IMR-90 (cell line): Measurements from ENCODE around the gene KCNK17.

Experiments
- POLR2A ChIP-seq: IDR thresholded peaks from 2 replicates; pipeline ENCODE4 v1.6.1; 2012; ENCODE audit warnings: mild to moderate bottlenecking, low read depth, low read length
- RAD21 ChIP-seq: IDR thresholded peaks from 2 replicates; pipeline ENCODE4 v1.6.1; 2012; ENCODE audit warnings: low read length, improper control_type of control experiment
- RCOR1 ChIP-seq: IDR thresholded peaks from 2 replicates; pipeline ENCODE4 v1.6.1; 2012; ENCODE audit warnings: mild to moderate bottlenecking, low read length, improper control_type of control experiment; ENCODE audit not compliant: insufficient replicate concordance
- SMC3 ChIP-seq: fragments of 150-350 bp; IDR thresholded peaks from 2 replicates; pipeline ENCODE4 v1.6.1; 2016; ENCODE audit warnings: low read depth, mild to moderate bottlenecking, antibody characterized with exemption, low read length, moderate library complexity
- TF ChIP-seq, protein P1 (sequence below): conservative IDR thresholded peaks from 2 replicates; pipeline ENCODE4 v1.5.1; 2012; ENCODE audit warnings: mild to moderate bottlenecking, low read depth, low read length, improper control_type of control experiment
- TF ChIP-seq, protein P2 (sequence below): fragments of 150-350 bp; IDR thresholded peaks from 2 replicates; pipeline ENCODE4 v1.6.1; 2017; ENCODE audit warnings: mild to moderate bottlenecking, antibody characterized with exemption, low read length, low read depth

DNA sequence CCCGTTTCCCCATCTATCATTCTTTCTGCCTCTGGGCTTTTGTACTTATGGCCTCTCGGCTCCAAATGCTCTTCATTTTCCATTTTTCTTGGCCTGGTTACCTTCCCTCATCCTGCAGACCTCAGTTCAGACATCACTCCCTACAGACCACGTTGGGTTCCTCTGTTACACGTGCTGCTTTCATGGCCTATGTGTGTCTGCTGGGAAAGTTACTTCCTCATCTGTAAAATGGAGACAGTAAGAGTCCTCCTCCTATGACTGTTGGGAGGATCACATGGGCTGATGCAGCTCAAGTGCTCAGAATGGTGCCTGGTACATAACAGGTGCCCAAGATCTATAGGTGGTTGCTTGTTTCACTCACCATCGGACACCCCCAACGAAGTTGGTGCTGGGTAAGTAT is 13.5 kb downstream of the KCNK17 start:
- TF ChIP-seq, protein P1, sequence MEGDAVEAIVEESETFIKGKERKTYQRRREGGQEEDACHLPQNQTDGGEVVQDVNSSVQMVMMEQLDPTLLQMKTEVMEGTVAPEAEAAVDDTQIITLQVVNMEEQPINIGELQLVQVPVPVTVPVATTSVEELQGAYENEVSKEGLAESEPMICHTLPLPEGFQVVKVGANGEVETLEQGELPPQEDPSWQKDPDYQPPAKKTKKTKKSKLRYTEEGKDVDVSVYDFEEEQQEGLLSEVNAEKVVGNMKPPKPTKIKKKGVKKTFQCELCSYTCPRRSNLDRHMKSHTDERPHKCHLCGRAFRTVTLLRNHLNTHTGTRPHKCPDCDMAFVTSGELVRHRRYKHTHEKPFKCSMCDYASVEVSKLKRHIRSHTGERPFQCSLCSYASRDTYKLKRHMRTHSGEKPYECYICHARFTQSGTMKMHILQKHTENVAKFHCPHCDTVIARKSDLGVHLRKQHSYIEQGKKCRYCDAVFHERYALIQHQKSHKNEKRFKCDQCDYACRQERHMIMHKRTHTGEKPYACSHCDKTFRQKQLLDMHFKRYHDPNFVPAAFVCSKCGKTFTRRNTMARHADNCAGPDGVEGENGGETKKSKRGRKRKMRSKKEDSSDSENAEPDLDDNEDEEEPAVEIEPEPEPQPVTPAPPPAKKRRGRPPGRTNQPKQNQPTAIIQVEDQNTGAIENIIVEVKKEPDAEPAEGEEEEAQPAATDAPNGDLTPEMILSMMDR: no peak
- TF ChIP-seq POLR2A: no peak
- TF ChIP-seq RCOR1: no peak
- no peak for TF ChIP-seq RAD21
- no peak for TF ChIP-seq SMC3
- TF ChIP-seq, protein P2, sequence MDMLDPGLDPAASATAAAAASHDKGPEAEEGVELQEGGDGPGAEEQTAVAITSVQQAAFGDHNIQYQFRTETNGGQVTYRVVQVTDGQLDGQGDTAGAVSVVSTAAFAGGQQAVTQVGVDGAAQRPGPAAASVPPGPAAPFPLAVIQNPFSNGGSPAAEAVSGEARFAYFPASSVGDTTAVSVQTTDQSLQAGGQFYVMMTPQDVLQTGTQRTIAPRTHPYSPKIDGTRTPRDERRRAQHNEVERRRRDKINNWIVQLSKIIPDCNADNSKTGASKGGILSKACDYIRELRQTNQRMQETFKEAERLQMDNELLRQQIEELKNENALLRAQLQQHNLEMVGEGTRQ: no peak
